Smooth muscle cell (in vitro differentiated cells): ENCODE data around the gene SNCA. TPM values are rescaled to one million over a fixed set of nuclear protein-coding genes. Genes with fewer than 3 reads are reported as not detected.

ENCODE experiments used
- DNase-seq: peaks from one replicate; lab custom pipeline; 2025; ENCODE audit not compliant: unreplicated experiment; lab: John Stamatoyannopoulos, UW
- H2AFZ ChIP-seq: fragments of 200-600 bp; sonication (generic); 2 replicates; pipeline ENCODE4 v1.6.0; 2016; ENCODE audit warnings: antibody characterized with exemption, low read depth, mild to moderate bottlenecking
- H3F3A ChIP-seq: fragments of 200-600 bp; sonication (generic); 2 replicates; pipeline ENCODE4 v1.6.0; 2017; ENCODE audit warnings: antibody characterized with exemption, low read depth
- H3K27ac ChIP-seq: fragments of 200-600 bp; sonication (generic); 2 replicates; pipeline ENCODE4 v1.5.1; 2016; ENCODE audit warnings: low read depth, mild to moderate bottlenecking
- H3K27me3 ChIP-seq: fragments of 200-600 bp; sonication (generic); 2 replicates; pipeline ENCODE4 v1.6.1; 2016; ENCODE audit warnings: low read depth, mild to moderate bottlenecking
- H3K36me3 ChIP-seq: fragments of 200-600 bp; sonication (generic); 2 replicates; pipeline ENCODE4 v1.5.1; 2016; ENCODE audit warnings: low read depth
- H3K4me1 ChIP-seq: fragments of 200-600 bp; sonication (generic); 2 replicates; pipeline ENCODE4 v1.5.1; 2016; ENCODE audit warnings: low read depth
- H3K4me2 ChIP-seq: fragments of 200-600 bp; sonication (generic); 2 replicates; pipeline ENCODE4 v1.6.0; 2016; ENCODE audit warnings: mild to moderate bottlenecking
- H3K4me3 ChIP-seq: fragments of 200-600 bp; sonication (generic); 2 replicates; pipeline ENCODE4 v1.5.1; 2016; ENCODE audit warnings: mild to moderate bottlenecking
- H3K79me2 ChIP-seq: fragments of 200-600 bp; sonication (generic); 2 replicates; pipeline ENCODE4 v1.6.0; 2016; ENCODE audit warnings: low read depth, mild to moderate bottlenecking
- H3K9ac ChIP-seq: fragments of 200-600 bp; sonication (generic); 2 replicates; pipeline ENCODE4 v1.6.0; 2016; ENCODE audit warnings: low read depth
- H3K9me3 ChIP-seq: fragments of 200-600 bp; sonication (generic); replicated peaks from 2 replicates; pipeline ENCODE4 v1.5.1; 2016; ENCODE audit warnings: low read depth
- H4K20me1 ChIP-seq: fragments of 200-600 bp; sonication (generic); 2 replicates; pipeline ENCODE4 v1.6.0; 2016; ENCODE audit warnings: low read depth
- CTCF ChIP-seq: fragments of 200-600 bp; sonication (generic); IDR thresholded peaks from 2 replicates; pipeline ENCODE4 v1.5.1; 2017; ENCODE audit warnings: borderline replicate concordance, mild to moderate bottlenecking, antibody characterized with exemption; ENCODE audit not compliant: insufficient read depth, poor library complexity, severe bottlenecking
- WGBS: methylation state at CpG from one replicate; pipeline ENCODE4 v1.1.7; 2016; ENCODE audit warnings: low lambda C conversion rate; 5-methylcytosine and 5-hydroxymethylcytosine counted together
- polyA plus RNA-seq: library from polyadenylated mRNA; unstranded; fragments of >200 nt; fragmentation: Nextera tagmentation; extraction: Ambion mirVana; gene quantifications from 2 replicates; pipeline ENCODE4 v1.2.1, GENCODE V29; 2016
- total RNA-seq: library from RNA; depleted of rRNA; stranded (reverse); fragments of >200 nt; gene quantifications from 2 replicates; pipeline ENCODE4 v1.2.3, GENCODE V29; 2014

The SNCA gene
- total and polyA plus RNA-seq, 2 experiments from 2014 or later, result 0.22 to 3.2 TPM

- no peak for DNase-seq
- H4K20me1 ChIP-seq, result no peaks in the 10 kb centered on the region
- no peaks in the 10 kb centered on the region for H3F3A ChIP-seq
- H3K9ac ChIP-seq, result no peak overlapping the region
- no peak overlapping the region for H3K4me3 ChIP-seq
- no peaks in the 10 kb centered on the region for H3K79me2 ChIP-seq
- no peak overlapping the region for H2AFZ ChIP-seq
- H3K36me3 ChIP-seq, result no peaks in the 10 kb centered on the region
- no peaks in the 10 kb centered on the region for H3K9me3 ChIP-seq
- peaks cover 9% of the 10 kb centered on the region for H3K4me1 ChIP-seq
- no peak for TF ChIP-seq CTCF
- 41% methylated on average over 1 of the region's 1 CpG for WGBS
- H3K27ac ChIP-seq, result no peak overlapping the region
- peaks cover 22% of the 10 kb centered on the region for H3K27me3 ChIP-seq
- H3K4me2 ChIP-seq, result no peak overlapping the region
These were observed 2.3 kb downstream of the SNCA start for GRCh38 chr4:89834486-89835209.

- H3K79me2 ChIP-seq, result no peaks in the 10 kb centered on the region
- H3K4me2 ChIP-seq, result no peak overlapping the region
- H2AFZ ChIP-seq, result no peak overlapping the region
- H3F3A ChIP-seq, result no peaks in the 10 kb centered on the region
- WGBS, result 76% methylated on average over 7 of the region's 7 CpGs
- no peaks in the 10 kb centered on the region for H3K27me3 ChIP-seq
- H4K20me1 ChIP-seq, result no peaks in the 10 kb centered on the region
- H3K4me1 ChIP-seq, result no peaks in the 10 kb centered on the region
- no peaks in the 10 kb centered on the region for H3K36me3 ChIP-seq
- DNase-seq, result no peak
- H3K4me3 ChIP-seq, result no peak overlapping the region
- no peaks in the 10 kb centered on the region for H3K9me3 ChIP-seq
- TF ChIP-seq CTCF, result no peak
- H3K27ac ChIP-seq, result no peak overlapping the region
- H3K9ac ChIP-seq, result no peak overlapping the region
These were observed 7.4 kb downstream of the SNCA start for GRCh38 chr4:89829470-89830138.

- no peaks in the 10 kb centered on the region for H3K79me2 ChIP-seq
- H3K27ac ChIP-seq, result no peak overlapping the region
- H3K4me2 ChIP-seq, result no peak overlapping the region
- H3K4me1 ChIP-seq, result no peaks in the 10 kb centered on the region
- H3K36me3 ChIP-seq, result no peaks in the 10 kb centered on the region
- no peaks in the 10 kb centered on the region for H4K20me1 ChIP-seq
- no peak overlapping the region for H3K4me3 ChIP-seq
- no peaks in the 10 kb centered on the region for H3F3A ChIP-seq
- no peak overlapping the region for H3K9ac ChIP-seq
- H3K9me3 ChIP-seq, result no peaks in the 10 kb centered on the region
- TF ChIP-seq CTCF, result no peak
- no peak for DNase-seq
- H2AFZ ChIP-seq, result no peak overlapping the region
- H3K27me3 ChIP-seq, result no peaks in the 10 kb centered on the region
These were observed 13.5 kb downstream of the SNCA start for GRCh38 chr4:89823416-89823815.
